NCI-H2029 (cell line): ENCODE results near the gene RANBP17.
"Not testable (repeated sequence)": the region's sequence is repeated elsewhere in the genome, so short reads cannot be mapped to it uniquely, and the experiment has no call there.

ENCODE experiments used
- DNase-seq: peaks from one replicate; lab custom pipeline; 2025; lab: John Stamatoyannopoulos, UW

RANBP17 gene

DNA sequence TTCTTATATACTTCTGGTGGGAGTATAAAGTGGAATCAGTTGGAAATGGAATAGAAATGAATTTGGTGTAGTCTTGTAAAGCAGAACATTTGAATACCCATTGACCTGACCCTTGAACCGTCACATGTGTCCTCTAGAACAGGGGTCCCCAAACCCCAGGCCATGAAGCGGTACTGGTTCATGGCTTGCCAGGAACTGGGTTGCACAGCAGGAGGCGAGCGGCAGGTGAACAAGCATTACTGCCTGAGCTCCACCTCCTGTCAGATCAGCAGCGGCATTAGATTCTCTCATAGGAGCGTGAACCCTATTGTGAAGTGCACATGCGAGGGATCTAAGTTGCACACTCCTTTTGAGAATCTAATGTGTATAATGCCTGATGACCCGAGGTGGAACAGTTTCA lies 80.0 kb downstream of the RANBP17 start:
- no peak for DNase-seq

DNA sequence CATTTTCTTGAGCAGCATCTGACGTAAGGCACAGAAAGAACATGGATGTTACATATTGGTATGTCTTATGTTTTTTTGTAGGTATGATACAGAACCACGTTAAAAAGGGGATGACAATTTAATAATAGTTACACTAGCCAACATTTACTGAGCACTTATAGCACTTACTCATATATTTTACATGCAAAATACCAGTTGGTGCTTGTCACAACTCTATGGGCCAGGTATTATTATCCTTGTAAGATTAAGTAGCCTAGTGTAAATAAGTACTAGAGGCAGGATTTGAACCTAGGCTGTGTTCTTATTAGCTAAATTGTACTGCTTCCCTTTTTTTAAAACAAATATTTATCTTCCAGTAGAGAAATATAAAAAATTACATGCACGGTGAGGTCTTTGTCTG lies 83.5 kb downstream of the RANBP17 start:
- DNase-seq: no peak

DNA sequence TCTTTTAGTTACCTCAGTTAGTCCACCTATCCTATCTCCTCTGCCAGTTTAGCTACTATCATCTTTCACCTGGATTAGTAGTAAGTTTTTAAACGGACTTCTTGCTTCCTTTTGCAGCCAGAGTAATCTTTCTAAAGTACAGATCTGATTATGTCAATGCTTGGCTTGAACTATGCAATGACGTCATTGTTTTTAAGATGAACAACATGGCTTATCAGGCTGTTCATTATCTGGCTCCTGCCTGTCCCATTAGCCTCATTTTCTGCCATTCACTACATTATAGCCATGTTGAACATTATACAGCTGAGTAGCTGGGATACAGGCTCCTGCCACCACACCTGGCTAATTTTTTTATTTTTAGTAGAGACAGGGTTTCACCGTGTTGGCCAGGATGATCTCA lies 98.7 kb downstream of the RANBP17 start:
- no peak for DNase-seq

DNA sequence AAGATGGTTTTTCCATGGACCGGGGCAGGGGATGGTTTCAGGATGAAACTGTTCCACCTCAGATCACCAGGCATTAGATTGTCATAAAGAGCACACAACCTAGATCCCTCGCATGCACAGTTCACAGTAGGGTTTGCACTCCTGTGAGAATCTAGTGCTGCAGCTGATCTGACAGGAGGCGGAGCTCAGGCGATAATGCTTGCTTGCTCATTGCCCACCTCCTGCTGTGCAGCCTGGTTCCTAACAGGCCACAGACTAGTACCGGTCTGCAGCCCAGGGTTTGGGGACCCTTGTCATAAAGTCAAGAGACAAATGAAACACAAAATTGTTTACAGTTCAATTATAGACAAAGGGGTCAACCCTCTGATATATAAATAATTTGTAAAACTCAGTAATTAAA lies 101.7 kb downstream of the RANBP17 start:
- DNase-seq: no peak

DNA sequence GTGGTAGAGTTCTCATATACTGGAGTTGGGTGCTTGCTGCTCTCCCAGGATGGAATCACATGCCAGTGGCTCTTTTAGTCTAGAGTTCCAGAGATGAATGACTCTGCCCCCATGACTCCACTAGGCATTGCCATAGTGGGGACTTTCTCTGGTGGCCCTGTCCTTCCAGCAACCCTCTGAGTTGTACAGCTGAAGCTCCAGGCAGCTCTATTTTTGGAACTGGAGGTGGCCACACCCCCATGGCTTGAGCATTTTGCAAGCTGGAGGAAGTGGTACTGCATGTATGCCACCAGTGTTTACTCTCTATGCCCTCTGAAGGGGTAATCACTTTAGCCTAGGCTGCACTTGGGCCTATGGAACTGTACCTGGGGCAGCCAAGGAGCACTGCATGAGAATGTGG lies 112.6 kb downstream of the RANBP17 start:
- no peak for DNase-seq

DNA sequence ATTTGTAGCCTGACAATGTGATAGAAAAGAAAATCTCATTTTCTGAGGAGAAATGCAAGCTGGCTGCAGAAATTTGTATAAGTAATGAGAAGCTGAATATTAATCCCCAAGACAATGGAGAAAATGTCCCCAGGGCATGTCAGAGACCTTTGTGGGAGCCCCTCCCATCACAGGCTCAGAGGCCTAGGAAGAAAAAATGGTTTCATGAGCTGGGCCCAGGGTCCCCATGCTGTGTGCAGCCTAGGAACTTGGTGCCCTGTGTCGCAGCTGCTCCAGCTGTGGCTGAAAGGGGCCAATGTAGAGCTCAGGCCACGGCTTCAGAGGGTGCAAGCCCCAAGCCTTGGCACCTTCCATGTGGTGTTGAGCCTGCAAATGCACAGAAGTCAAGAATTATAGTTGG lies 118.4 kb downstream of the RANBP17 start:
- not testable (repeated sequence) for DNase-seq

DNA sequence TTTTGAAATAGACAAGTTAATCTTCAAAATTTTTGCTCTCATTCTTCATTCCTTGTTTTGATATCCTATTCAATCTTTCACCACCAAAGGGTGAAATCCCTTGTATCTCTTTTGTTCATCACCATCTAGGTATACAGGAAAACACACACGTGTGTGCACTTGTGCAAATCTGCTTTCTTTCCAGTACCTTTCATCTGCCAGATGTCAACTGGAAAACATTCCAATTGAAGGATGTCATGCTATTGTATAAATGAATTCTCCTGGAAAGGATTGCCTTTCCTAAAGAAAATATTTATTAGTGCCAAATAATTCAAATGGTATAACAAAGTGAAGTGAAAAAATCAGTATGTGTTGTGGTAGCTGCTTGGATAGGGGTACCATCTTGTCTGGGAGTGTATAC lies 123.7 kb downstream of the RANBP17 start:
- DNase-seq: no peak

DNA sequence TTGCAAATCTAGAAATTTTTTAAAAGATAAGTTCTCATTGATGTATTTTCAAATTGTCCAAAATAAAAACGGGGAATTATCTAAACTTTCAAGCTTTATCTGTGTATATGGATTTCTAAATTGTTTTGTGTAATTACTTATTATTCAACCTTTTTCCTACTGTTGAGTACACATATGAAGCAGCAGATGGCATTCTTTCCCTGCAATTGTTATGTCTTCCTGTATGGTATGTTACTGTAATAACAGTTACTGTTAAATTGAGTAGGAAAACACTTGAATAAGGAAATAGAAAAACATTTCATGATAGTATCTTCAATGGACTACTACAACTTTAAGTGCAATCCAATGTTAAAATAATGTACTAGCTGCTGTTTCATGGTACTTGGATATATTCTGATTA lies 124.8 kb downstream of the RANBP17 start:
- peak; percentile 27 for DNase-seq

DNA sequence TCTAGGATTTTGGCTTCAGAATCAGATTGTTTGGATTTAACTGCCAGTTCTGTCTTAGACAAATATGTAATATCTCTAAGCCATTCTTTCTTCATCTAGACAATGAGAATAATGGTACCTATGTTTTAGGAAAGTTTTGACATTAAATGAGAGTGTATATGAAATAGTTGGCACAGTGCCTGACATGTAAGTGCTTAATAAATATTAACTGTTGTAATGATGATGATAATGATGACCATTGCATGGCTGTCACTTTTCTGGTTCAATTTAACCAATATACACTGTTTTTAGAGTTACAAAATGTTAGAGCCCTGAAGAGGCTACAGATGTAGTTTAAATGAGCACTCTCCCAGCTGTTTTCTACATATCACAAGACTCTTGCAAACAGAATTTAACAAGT lies 131.7 kb downstream of the RANBP17 start:
- DNase-seq: no peak

DNA sequence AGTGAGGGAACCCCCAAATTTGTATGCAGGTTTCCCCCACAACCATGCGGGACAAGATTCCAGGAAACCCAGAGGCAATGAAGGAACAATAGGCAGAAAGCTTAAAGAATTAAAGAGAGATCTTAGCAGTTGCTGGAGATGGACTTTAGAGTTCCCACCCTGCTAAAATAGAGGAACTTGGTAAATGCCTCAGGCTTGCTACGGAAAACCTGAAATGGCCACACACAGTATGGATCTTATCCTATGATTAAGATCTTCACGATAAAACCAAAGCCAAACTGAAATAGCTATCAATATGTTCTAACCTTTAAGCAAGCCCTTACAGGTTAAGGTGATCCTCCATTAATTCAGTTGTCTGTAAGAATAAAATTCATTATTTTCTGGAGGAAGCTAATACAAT lies 148.3 kb downstream of the RANBP17 start:
- DNase-seq: no peak

DNA sequence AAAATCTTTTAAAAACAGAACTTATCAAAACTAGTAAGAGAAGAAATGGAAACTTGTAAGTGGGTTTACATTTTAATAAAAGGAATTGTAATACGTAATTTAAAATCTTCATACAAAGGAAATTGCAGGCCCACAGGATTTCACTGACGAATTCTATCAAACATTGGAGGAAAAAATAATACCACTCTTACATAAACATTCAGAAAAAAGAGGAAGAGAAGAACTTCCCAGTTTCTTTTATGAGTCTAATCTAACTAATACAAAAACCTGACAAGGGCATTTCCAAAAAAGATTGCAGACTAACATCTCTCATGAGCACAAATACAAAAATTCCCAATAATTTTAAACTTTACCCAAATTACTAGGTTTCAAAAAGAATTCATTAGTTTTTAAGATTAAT lies 149.0 kb downstream of the RANBP17 start:
- no peak for DNase-seq

DNA sequence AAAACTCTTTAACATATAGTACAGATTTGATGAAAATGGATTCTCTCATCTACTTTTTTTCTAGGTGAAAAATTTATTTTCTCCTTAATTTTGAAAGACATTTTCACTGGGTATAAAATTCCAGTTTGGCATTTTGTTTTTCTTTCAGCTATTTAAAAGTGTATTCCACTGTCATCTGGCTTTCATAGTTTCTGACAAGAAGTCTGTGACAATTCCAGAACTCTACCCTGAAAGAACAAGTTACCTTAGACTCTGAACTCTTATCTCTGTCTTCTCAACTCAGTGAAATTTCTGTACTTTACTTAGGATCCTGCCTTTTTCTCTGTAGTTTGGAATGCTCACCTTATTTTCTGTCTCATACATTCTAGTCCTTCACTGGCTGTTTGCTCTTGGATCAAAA lies 161.7 kb downstream of the RANBP17 start:
- no peak for DNase-seq

DNA sequence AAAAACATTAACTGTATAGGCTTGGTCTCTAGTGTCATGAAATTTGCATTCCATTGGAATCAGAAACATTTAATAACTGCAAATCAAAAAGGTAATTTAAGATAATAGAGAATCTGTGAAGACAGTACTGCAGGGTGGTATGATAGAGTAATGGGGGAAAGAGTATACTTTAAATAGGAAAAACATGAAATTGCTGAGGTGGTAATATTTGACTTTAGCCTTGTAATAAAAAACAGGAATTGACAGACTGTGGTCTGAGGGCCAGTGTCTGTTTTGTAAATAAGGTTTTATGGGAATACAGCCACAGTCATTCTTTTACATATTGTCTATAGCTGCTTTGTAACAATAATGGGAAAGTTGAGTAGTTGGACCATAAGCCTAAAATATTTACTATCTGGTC lies 162.3 kb downstream of the RANBP17 start:
- DNase-seq: no peak

DNA sequence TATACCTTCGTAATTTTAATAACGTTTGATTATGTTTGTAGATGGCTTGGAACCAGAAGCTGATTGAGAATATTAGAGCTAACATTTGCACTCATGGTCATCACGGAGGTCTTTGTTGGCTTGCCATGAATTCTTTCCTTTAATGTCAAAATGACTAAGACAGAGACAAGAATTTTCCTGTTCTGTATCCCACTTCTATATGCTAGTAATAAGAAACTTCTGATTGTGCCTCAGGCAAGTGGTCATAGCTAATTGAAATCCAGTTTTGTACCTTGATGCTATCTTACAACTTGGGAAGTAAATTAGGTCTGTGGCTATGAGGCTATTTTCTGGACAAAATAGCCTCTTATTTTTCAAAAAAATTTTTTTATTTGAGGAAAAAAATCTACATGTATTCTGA lies 167.6 kb downstream of the RANBP17 start:
- DNase-seq: no peak

DNA sequence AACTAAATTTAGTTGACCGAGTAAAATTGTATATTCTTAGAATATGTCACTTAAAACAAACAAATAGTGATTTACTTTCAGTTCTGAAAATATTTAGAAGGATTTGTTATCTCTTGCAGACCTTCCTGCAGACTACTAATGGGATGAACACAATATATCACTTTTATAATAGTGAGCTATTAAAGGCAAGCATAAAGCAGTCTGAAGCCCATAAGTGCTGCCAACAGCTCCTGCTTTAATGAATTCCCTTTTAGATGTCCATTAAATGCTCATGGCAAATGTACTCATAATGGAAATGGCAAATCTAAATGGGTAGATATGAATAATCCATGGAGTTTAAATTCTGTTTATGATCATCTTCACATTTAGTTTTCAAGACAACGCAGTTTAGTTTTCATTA lies 170.2 kb downstream of the RANBP17 start:
- DNase-seq: no peak

DNA sequence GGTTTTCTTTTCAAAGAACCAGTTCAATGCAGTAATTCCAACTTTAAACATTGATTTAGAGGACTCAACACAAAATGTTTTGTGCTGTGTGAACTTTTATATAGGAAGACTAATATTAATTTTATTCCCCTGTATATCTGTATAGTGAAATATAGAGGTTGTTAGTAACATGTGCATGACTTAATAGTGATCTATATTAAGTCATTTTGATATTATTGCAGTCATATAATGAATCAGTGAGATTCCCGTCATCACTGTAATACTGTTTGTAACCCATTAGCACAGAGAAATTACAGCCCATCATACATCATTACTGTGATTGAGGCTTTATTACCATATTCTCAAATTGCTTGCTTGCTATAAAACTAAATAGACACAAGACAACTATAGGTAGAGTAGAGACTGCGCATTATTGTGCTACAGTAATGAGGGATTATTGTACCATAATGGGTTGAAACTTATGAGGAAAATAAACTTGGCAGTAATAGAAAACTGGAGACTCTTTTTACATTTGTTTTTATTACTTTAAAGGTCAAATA lies 170.7 kb downstream of the RANBP17 start:
- DNase-seq: no peak

DNA sequence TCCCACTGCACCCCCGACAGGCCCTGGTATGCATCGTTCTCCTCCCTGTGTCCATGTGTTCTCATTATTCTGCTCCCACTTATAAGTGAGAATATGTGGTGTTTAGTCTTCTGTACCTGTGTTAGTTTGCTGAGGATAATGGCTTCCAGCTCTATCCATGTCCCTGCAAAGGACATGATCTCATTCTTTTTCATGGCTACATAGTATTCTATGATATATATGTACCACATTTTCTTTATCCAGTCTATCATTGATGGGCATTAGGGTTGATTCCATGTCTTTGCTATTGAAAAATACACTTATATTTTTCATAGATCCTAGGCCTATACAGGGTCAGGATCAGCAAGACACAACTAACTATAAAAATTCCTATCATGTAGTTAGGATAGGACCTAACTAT lies 180.1 kb downstream of the RANBP17 start:
- not testable (repeated sequence) for DNase-seq

DNA sequence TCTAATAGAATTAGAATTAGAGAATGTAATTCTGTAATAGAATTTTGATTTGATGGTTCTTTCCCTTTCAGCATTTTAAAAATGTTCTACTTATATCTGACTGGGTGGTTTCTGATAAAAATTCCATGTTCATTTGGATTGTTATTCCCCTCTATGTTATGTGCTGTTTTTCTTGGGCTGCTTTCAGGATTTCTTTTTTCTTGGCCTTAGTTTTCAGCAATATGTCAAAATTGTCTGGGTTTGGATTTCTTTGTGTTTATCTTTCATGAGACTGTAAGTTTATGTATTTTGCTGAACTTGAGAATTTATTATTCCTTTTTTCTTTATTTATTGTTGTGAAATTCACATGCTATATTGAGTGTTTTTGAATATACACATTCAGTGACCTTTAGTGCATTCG lies 189.1 kb downstream of the RANBP17 start:
- DNase-seq: no peak

DNA sequence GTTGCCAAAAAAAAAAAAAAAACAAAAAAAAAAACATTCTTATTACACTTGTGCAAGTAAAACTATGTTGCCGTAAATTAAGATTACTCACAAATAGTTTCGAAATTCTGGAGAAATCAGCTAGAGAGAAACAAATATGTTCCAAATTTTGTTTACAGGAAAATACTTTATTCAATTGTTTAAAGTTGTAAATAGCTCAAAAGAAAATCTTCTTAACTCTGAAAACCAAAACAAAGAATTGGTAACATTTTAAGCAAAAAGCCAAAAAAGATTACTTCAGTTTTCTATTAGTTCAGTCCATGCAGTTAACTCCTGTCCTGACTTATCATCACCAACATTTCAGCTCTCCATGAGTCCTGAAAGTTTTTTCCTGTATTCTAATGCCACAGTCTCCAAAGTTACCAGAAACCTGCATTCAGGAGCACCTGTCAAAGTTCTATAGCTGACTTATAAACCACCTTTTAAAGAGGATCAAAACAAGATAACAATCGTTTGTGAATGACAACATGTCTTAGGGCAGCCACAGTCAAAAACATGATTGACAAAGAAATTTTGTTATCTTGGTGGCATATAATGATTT lies 194.1 kb downstream of the RANBP17 start:
- no peak for DNase-seq

DNA sequence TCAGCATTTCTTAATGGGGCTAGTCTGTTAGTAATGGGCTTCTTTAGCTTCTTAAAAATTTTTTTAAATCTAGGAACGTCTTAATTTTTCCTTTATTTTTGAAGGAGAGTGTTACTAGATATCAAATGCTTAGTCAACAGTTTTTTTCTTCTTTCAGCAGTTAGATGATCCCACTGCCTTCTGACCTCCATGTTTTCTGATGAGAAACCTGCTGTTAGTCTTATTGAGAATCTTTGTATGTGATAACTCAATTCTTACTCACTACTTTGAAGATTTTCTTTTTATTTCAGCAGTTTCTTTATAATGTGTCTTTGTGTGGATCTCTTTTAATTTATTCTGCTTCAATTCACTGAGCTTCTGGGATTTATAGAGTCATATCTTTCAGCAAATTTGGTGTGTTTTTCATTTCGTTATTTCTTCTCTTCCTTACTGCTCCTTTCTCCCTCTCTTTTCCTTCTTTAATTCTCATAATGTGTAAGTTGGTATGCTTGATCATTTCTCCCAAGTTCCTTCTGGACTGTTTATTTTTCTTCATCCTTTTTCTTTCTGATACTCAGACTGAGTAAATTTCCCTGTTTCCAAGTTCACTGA lies 205.8 kb downstream of the RANBP17 start:
- no peak for DNase-seq

DNA sequence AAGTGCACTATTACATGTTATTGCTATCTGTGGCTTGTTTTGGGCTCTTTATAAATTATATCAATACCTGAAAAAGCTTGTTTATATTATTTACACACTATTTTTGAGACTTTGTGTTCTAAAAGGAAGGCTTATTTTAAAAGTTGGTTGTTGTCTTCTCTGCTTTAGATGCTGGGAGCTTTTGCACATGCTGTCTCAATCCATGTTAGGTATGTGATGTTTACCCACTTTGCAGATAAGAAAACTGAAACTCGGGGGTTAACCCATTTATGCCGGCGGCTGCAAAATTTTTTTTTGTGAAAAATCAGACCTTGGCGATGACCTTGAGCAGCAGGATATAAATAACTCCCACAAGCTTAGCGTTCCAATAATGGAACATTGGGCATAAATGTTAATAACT lies 212.9 kb downstream of the RANBP17 start:
- no peak for DNase-seq

DNA sequence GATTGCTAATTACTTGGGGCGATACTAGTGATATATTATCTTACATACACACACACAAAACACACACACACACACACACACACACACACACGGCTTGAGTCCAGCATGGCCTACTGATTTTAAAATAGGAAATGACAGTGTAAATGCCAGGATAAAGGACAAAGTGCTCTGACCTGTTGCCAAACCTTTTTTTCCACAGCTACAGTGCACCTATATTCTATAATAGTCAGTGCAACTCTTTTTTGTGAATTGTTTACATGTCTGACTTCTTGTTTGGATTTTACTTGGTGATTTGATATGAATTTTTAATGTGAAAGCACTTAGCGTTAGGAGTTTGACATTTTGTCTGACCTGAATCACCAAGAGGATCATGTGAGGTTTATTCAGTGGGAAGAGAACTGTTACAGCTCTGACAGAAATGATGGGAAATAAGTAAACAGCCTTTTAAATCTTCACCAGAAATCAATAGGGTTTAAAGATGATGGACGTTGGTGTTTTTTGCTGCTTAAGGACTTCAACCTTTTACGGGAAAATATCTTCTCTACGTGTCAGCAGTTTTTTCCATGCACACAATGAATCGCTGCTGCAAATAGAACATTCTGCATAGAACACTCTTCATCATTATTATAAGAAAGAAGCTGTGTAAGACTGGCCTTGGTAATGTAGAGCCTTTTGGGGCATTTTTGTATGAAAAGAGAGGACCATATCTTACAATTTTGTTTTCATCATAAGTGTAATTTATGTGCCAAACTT lies 218.5 kb downstream of the RANBP17 start:
- DNase-seq: no peak

DNA sequence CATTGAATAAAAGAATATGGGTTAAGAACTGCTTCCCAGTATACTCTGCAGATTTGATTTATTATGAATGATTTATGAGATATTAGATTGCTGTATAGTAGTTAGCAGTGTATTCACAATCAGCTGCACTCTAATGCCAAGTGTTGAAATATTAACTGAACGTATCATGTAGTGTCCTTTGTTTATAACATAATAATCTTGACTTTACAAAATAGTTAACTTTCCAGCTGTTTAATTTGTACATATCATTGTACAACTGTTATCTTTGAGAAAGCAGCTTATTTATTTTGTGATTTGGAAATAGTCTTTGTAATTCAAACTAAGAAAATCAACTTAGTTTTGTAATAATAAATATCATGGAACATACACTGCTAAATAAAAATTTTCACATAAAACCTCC lies 219.5 kb downstream of the RANBP17 start:
- DNase-seq: no peak

DNA sequence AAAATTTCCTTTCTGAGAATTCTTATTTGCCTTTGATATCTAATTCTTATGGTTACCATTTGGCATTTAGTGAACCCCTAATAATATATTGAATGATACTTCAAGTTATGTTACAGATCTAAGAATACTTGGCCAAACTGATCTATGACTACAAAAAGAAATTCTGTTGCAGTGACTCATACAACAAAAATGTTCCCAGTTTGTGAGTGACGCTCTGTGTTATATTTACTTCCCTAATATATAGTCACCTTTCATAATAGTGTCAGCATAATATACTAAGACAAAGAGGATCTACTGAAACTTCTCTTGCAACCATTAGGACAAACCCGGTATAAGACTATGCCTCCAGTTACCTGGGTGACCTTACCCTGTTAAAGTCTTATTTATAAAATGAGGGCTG lies 230.4 kb downstream of the RANBP17 start:
- DNase-seq: no peak
